Tibial nerve (tissue), 4 donors: ENCODE data around the gene MEGF8. TPM values are rescaled to one million over a fixed set of nuclear protein-coding genes. Genes with fewer than 3 reads are reported as not detected.

Source experiments
- DNase-seq, 2 donors: peaks; one replicate each; pipeline ENCODE4 v3.0.0-alpha.2; 2019; ENCODE audit warnings: low spot score in 2 of 2
- H3K27ac ChIP-seq, 4 donors: fragments of 200-600 bp; sonication (generic) in 3 of 4; one replicate each; pipeline ENCODE4 v1.5.1; 2017 to 2019; ENCODE audit warnings: mild to moderate bottlenecking in 1 of 4
- H3K27me3 ChIP-seq, 2 donors: fragments of 200-600 bp; sonication (generic) in 1 of 2; one replicate each; pipeline versions ENCODE4 v1.5.1 to v1.6.0; 2017 to 2019
- H3K36me3 ChIP-seq, 3 donors: fragments of 200-600 bp; sonication (generic); one replicate each; pipeline ENCODE4 v1.5.1; 2018 to 2019
- H3K4me1 ChIP-seq, 4 donors: fragments of 200-600 bp; sonication (generic) in 3 of 4; one replicate each; pipeline ENCODE4 v1.5.1; 2017 to 2019
- H3K4me3 ChIP-seq, 4 donors: fragments of 200-600 bp; sonication (generic) in 3 of 4; one replicate each; pipeline ENCODE4 v1.5.1; 2017 to 2019; ENCODE audit warnings: mild to moderate bottlenecking in 1 of 4, moderate library complexity in 1 of 4
- H3K9me3 ChIP-seq, 4 donors: fragments of 200-600 bp; sonication (generic) in 3 of 4; one replicate each; pipeline ENCODE4 v1.5.1; 2017 to 2019
- EP300 ChIP-seq, 2 donors: sonication (generic); formaldehyde crosslinking; IDR thresholded peaks; one replicate each; pipeline ENCODE4 v1.6.1; 2017; ENCODE audit warnings: antibody characterized with exemption in 2 of 2, mild to moderate bottlenecking in 1 of 2
- POLR2A ChIP-seq, 2 donors: fragments of 450-650 bp; IDR thresholded peaks; one replicate each; pipeline ENCODE4 v1.6.1; 2017; ENCODE audit warnings: antibody characterized with exemption in 2 of 2, mild to moderate bottlenecking in 2 of 2, moderate library complexity in 2 of 2
- WGBS, 2 donors: methylation state at CpG; one replicate each; pipeline ENCODE4 v1.1.5; 2018; 5-methylcytosine and 5-hydroxymethylcytosine counted together
- total RNA-seq, 4 donors: library from RNA; depleted of rRNA; stranded (reverse); fragments of >200 nt; gene quantifications; one replicate each; pipeline ENCODE4 v1.1.0, GENCODE V29; 2016
- TF ChIP-seq, protein P1 (sequence below), 5 experiments: fragments of 200-600 bp in 3 of 5; fragments of 450-650 bp in 2 of 5; sonication (generic) in 3 of 5; IDR thresholded peaks; one replicate each; pipeline ENCODE4 v1.5.1; 2016 to 2019; ENCODE audit warnings: antibody characterized with exemption in 5 of 5, mild to moderate bottlenecking in 3 of 5, moderate library complexity in 2 of 5

Gene MEGF8
- total RNA-seq, 4 donors from 2014 or later, result 17.9 to 33.3 (median 22.4) TPM

GRCh38 chr19:42420055-42420544 lies 94.7 kb downstream of the MEGF8 start:
- no peaks in the 10 kb centered on the region for H3K9me3 ChIP-seq
- H3K27ac ChIP-seq, result no peak overlapping the region
- no peak overlapping the region for H3K4me3 ChIP-seq
- WGBS, 2 donors, result 36 to 39% methylated on average over 10 of the region's 10 CpGs
- H3K4me1 ChIP-seq, result peaks cover 0 to 40% (median 11%) of the 10 kb centered on the region in 4 donors
- DNase-seq, result no peak
- H3K36me3 ChIP-seq, result no peaks in the 10 kb centered on the region
- peaks cover 0 to 28% of the 10 kb centered on the region in 2 donors for H3K27me3 ChIP-seq
- TF ChIP-seq EP300 (IDR thresholded peaks at IDR 0.05), result no peak
- TF ChIP-seq, protein P1, sequence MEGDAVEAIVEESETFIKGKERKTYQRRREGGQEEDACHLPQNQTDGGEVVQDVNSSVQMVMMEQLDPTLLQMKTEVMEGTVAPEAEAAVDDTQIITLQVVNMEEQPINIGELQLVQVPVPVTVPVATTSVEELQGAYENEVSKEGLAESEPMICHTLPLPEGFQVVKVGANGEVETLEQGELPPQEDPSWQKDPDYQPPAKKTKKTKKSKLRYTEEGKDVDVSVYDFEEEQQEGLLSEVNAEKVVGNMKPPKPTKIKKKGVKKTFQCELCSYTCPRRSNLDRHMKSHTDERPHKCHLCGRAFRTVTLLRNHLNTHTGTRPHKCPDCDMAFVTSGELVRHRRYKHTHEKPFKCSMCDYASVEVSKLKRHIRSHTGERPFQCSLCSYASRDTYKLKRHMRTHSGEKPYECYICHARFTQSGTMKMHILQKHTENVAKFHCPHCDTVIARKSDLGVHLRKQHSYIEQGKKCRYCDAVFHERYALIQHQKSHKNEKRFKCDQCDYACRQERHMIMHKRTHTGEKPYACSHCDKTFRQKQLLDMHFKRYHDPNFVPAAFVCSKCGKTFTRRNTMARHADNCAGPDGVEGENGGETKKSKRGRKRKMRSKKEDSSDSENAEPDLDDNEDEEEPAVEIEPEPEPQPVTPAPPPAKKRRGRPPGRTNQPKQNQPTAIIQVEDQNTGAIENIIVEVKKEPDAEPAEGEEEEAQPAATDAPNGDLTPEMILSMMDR (IDR thresholded peaks at IDR 0.05), result peak; percentile 17 to 37 (median 27)

DNA sequence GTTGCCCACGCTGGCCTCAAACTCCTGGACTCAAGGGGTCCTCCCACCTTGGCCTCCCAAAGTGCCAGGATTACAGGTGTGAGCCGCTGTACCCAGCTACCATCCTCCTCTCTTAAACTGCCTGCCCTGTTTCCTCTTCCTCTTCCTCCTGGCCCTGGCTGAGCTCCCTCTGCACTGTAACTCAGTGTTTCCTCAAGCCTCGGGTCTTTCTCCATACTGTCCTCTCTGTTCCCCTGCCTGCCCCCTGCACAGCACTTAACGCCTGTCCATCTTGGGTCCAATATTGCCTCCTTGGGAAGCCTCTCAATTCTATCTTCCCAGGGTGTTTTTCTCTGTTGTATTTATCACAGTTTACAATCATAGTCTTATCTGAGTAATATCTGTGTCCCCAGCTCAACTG lies 95.7 kb downstream of the MEGF8 start:
- H3K27ac ChIP-seq, result peak overlapping the region in 1 of 4 donors; percentile 45
- WGBS, 2 donors, result 77 to 78% methylated on average over 4 of the region's 4 CpGs
- H3K4me3 ChIP-seq, result no peak overlapping the region

DNA sequence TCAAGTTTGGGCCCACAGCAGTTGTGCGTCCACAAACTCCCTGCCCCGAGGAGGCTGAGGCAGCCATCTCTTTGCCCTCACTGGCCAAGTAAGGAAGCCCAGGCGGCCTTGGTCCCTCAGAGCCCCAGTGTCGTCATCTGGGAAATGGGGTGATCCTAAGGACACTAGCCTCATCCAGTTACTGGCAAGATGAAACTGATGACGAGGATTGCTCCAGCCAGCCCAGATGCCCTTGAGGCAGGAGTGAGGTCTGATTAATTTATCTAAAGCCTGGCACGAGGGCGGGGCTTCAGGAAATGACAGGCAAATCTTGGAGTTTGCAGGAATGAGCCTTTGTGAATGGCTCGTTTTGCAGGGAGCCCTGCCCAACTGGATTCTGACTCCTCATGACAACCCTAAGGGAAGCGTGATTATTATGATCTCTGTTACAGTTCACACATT lies 96.2 kb downstream of the MEGF8 start:
- DNase-seq, result no peak
- peaks cover 0 to 40% (median 11%) of the 10 kb centered on the region in 4 donors for H3K4me1 ChIP-seq
- H3K9me3 ChIP-seq, result no peaks in the 10 kb centered on the region
- no peak overlapping the region for H3K4me3 ChIP-seq
- no peaks in the 10 kb centered on the region for H3K36me3 ChIP-seq
- 75 to 87% methylated on average over 9 of the region's 9 CpGs for WGBS, 2 donors
- TF ChIP-seq POLR2A (IDR thresholded peaks at IDR 0.05) (no peak), EP300 (IDR thresholded peaks at IDR 0.05) (peak in 1 of 2 donors; percentile 30)
- TF ChIP-seq, protein P1 (IDR thresholded peaks at IDR 0.05), result no peak
- H3K27me3 ChIP-seq, result peaks cover 0 to 37% of the 10 kb centered on the region in 2 donors
- peak overlapping the region in 1 of 4 donors; percentile 45 for H3K27ac ChIP-seq

More for the DNA sequence above, 95.7 kb downstream of the MEGF8 start:
- TF ChIP-seq, protein P1 (IDR thresholded peaks at IDR 0.05), result no peak
- TF ChIP-seq POLR2A (IDR thresholded peaks at IDR 0.05), result no peak
- no peak for TF ChIP-seq EP300 (IDR thresholded peaks at IDR 0.05)
- Histone ChIP-seq H3K4me1 (peaks cover 0 to 40% (median 11%) of the 10 kb centered on the region in 4 donors), H3K9me3 (no peaks in the 10 kb centered on the region), H3K36me3 (no peaks in the 10 kb centered on the region), H3K27me3 (peaks cover 0 to 37% of the 10 kb centered on the region in 2 donors)
- DNase-seq, result no peak

DNA sequence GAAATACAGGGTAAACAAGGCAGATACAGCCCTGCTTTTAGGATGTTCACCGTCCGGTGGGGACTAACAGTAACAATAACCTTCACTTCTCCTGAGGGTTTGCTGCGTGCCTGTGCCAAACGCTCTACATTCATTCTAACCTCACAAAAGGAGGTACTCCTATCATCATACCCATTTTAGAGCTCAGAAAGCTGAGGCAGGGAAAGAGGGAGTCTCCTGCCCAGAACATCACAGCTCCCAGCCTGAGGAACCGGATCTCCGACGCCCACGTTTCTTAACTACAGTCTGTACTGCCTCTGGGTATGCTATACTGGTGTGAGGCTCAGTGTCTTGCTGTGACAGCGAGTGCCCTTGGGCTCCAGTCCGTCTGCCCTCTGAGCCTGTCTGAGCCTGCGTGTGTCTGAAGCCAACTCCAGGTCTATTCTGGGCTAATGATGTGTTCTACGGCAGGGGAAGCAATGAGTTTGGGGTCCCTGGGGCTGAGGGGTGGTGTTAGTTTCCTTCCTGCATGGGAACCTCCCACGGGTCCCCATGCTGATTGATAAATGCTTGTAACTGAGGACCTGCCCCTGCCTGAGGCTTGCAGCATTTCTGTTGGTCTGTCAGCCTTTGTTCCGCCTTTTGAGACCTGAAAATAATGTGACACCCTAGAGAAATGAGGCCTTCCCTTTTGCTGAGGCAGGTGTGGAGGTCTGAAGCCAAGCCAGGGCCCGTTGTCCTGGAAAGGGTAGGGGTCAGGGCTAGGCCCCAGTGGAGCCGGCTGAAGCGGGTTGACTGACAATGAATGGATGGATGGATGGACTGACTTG lies 96.9 kb downstream of the MEGF8 start:
- H3K36me3 ChIP-seq, result no peaks in the 10 kb centered on the region
- no peak for DNase-seq
- H3K27ac ChIP-seq, result peak overlapping the region in 2 of 4 donors; percentile 71 to 75
- peak overlapping the region; percentile 50 to 64 (median 57) for H3K4me3 ChIP-seq
- 47 to 60% methylated on average over 16 to 17 of the region's 17 CpGs for WGBS, 2 donors
- H3K4me1 ChIP-seq, result peaks cover 0 to 40% (median 11%) of the 10 kb centered on the region in 4 donors
- peaks cover 0 to 37% of the 10 kb centered on the region in 2 donors for H3K27me3 ChIP-seq
- TF ChIP-seq POLR2A (IDR thresholded peaks at IDR 0.05) (no peak), EP300 (IDR thresholded peaks at IDR 0.05) (no peak)
- TF ChIP-seq, protein P1 (IDR thresholded peaks at IDR 0.05), result no peak
- no peaks in the 10 kb centered on the region for H3K9me3 ChIP-seq
